Ammon's horn (tissue), 1 donor: ENCODE measurements around the gene SYS1.

Experiments used
- DNase-seq: peaks from one replicate; pipeline ENCODE4 v3.0.0-alpha.2; 2016; ENCODE audit warnings: low spot score

SYS1 gene

DNA sequence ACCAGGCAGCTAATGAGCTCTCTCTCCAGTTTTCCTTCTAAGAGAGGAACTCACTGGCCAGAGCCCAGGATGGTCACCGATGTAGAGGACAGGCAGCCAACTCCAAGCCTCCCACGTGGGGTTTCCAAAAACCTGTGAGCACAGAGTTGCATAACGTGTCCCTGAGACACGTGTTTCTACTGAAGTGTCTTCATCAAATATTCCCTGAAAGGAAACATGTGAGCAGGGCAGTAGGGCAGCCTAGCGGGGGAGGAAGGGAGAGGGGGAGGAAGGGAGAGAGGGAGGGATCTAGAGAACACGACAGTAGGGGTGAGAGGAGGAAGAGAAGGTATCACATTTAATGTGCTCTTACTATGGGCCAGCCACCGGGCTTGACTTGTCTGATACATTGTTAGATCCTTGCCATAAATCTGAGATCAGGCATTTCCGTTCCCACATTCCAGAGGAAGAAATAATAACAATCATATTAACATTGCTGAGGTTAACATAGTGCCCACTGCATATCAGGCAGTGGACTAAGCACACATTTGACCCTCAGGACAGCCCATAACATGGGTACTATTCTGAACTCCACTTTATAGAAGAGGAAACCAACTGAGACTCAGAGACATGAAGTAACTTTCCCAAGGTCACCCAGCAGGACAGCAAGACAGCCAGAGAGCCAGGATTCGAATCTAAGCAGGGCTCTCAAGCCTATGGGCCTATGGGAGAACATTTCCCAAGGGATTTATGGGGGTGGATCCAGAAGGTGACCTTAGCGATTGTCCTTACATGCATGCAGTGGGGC lies 4.5 kb upstream of the SYS1 start:
- peak; percentile 72 for DNase-seq

- DNase-seq: no peak
These were observed 3.9 kb upstream of the SYS1 start for GRCh38 chr20:45359069-45359405.

GRCh38 chr20:45359406-45360148 lies 3.4 kb upstream of the SYS1 start:
- no peak for DNase-seq

DNA sequence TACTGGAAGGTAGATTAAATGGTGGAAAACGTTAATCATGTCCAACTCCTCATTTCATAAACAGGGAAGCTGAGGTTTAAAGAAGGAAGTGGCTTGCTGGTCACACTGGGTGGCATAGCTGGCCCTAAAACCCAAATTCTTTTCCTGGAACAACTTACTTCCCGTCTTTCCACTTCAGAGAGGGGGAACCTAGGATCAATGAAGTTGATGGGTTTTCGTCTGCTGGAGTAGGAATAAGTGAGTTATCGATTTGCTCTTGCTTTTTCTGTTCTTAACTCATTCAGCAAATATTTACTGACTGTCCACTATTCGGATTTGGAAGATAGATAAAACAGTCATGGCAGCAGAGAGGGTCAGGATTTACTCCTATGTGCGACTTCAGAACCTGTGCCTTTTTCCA lies 1.2 kb upstream of the SYS1 start:
- no peak for DNase-seq

DNA sequence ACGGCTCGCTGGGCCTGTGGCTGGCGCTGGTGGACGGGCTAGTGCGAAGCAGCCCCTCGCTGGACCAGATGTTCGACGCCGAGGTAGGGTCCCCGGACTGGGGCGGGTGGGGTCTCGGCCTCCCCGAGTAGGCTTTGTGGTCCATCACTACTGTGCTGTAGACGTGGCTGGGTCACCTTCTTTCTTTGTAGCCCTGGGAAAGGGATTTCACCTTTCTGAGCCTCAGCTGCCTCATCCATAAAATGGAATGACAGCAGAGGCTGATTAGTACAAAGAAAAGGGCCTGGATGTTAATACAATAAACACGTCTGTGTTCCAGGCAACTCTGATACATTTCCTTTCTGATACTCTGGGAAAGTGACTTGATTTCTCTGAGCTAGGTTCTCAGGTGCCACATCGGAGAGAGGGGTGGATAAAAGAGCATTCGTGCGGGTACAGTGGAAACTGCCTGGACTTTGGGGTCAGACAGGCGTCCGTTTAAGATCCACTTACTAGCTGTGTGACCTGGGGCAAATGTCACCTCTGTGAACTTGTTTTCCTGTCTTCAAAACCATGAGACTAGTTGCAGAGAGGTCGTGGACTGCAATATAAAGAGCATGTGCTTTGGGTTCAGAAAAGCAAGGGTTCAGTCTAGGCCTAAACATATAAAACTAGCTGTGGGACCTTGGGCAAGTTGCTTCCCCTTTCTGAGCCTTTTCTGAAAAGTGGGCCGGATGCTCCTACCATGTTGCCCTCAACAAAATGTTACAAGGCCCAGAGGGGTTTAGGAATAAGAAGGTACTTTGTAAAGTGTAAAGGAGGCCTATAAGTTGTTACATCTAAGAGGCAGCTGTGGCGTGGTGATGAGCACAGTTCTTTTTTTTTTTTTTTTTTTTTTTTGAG lies 896 bp downstream of the SYS1 start:
- DNase-seq: no peak

GRCh38 chr20:45365444-45365970 lies 2.6 kb downstream of the SYS1 start:
- no peak for DNase-seq

DNA sequence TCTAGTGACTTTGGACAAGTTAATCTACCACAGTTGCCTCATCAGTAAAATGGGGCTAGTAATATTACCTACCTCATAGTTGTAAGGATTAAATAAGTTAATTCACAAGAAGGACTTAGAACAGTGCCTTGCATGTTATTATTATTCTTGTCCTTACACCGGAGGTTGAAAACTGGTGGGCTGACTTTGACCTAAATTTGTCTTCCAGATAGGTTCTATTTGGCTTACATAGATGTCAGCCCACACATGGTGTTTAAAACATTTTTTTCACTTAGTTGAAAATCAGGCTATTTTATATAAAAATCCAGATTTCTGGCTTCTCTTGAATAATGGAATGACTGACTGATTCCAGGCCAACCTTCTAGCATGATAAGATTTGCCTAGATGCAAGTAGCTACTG lies 3.2 kb downstream of the SYS1 start:
- no peak for DNase-seq

DNA sequence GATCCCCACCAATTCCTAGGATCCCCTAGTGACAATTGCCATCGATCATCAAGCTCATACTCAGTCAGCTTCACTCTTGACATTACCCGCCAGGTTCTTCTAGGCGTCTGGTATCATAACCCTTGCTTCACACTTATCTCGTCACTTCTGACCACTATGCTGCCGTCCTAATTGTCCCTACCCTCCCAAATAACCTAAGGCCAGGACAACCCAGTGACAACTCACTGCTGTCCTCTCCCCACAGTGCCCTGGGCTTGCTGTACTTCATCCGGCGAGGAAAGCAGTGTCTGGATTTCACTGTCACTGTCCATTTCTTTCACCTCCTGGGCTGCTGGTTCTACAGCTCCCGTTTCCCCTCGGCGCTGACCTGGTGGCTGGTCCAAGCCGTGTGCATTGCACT lies 3.7 kb downstream of the SYS1 start:
- no peak for DNase-seq

GRCh38 chr20:45367126-45367525 lies 4.2 kb downstream of the SYS1 start:
- no peak for DNase-seq

- DNase-seq: peak; percentile 55
These were observed 5.4 kb downstream of the SYS1 start for GRCh38 chr20:45368221-45368980.

DNA sequence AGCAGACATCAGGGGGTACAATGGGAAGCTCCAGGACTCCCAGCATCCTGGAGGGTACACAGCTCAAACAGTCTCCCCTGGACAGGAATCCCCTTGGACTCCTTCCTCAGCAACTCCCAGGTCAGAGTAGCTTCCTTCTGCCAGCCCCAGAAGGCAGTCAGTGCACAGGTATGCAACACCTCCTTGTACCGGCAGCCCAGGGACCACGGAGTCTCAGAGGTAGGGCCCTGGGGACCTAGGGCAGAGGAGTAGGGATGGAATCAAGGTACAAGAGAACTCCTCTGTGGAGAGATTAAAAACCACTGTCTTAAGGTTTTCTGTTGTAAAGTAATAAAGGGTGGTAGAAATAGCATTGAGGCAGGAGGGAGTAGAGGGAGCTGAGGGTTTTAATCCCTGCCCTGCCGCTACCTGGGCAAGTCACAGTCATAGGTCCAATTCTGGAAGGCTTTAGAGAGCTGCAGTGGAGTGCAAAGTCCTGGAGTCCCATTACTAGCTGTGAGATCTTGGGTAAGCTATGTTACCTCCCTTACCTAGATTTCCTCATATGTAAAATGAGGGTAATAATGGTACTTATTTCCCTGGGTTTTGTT lies 7.7 kb downstream of the SYS1 start:
- DNase-seq: no peak

DNA sequence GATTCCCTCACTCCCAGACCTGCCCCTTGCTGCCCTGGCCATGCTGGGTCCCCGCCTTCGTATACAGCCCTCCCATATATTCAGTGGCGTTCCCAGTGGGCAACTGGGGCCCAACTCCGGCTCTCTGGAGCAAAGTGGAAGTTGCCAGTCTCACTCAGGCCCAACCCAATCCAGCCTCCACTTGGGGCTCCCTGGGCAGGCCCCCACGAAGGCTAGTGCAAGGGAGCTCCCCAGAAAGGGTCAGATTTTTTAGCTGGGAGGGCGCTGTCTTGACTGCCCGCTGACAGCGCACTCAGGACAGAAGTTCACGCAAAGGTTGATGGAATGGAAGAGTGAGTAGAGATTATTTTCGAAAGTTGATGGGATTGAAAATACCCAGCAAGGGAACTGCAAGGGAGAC lies 9.3 kb downstream of the SYS1 start:
- no peak for DNase-seq

DNA sequence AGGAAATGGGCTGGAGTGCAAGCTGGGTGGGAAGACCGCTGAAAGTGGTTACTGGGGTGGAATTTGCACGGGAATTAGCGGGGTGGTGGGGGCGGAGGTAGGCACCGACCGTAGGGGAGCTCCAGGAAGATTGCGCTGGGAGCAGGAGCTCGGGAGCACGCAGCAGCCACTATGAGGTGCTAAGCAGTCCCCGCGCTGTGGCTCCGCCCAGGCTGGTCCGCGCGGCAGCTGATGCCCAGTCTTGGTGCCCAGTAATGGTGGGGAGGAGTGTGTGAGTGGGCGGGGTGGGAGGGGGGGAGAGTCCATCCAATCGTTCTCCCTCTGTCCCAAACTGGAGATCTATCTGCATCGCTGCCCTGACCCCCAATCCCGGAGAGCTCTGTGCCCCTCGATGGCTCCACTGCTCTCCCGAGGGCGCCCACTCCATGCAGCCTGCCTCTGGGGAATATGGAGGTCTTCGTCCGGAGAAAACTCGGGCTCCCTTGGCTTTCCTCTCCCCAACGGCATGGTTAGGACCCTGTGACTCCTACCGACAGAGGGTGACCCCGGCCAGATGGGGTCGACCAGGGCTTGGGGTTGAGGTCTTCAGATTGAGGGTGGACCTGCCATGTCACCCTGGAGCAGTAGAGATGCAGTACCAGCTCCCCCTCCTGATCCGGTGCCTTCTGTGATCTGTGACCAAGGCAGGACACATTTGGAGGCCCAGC lies 9.8 kb downstream of the SYS1 start:
- DNase-seq: peak; percentile 78

GRCh38 chr20:45373353-45374100 lies 10.6 kb downstream of the SYS1 start:
- peak; percentile 94 for DNase-seq

- no peak for DNase-seq
These were observed 11.1 kb downstream of the SYS1 start for GRCh38 chr20:45374101-45374467.

GRCh38 chr20:45374966-45375365 lies 12.0 kb downstream of the SYS1 start:
- no peak for DNase-seq

- DNase-seq: no peak
These were observed 14.3 kb downstream of the SYS1 start for GRCh38 chr20:45377269-45377668.

GRCh38 chr20:45378191-45378590 lies 15.2 kb downstream of the SYS1 start, which contains the start of gene TP53TG5:
Gene TP53TG5, minus strand, starts transcription at chr20:45378325. Its CDS starts 89 bp downstream, at chr20:45378236.
- peak; percentile 84 for DNase-seq

- DNase-seq: no peak
These were observed 24.3 kb downstream of the SYS1 start for GRCh38 chr20:45387274-45387673.

DNA sequence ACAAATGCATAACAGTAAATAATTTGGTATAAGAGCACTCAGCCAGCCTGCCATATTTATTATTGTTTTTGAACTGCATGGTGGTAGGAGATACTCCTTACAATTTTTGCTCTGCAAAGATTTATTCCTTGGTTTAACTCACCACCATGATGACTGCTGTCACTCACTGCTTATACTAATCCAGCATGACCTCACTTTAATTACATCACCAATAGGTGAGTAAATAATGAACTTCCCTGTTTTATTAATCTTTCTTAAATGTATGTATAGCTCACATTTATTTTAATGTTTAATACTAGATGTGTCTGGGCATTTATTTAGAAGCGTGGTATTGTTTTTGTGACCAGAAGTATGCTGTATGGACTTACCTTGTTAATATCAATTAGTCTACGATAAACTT lies 28.0 kb downstream of the SYS1 start:
- DNase-seq: no peak
